GM12878 (cell line): Measurements from ENCODE around the gene ANKRD13C.

Experiments
- BRCA1 ChIP-seq: IDR thresholded peaks from 2 replicates; pipeline ENCODE4 v1.6.1; 2011; ENCODE audit warnings: low read depth, low read length, improper control_type of control experiment
- EZH2 ChIP-seq: IDR thresholded peaks from 2 replicates; pipeline ENCODE4 v1.6.1; 2012; ENCODE audit warnings: low read depth, mild to moderate bottlenecking, control low read depth, inconsistent platforms, low read length, borderline replicate concordance; ENCODE audit not compliant: control insufficient read depth
- FOS ChIP-seq: IDR thresholded peaks from 3 replicates; pipeline ENCODE4 v1.6.1; 2011; ENCODE audit warnings: borderline replicate concordance; ENCODE audit not compliant: insufficient read length; ENCODE audit errors: extremely low read depth
- KDM1A ChIP-seq: fragments of 200-600 bp; sonication (generic); IDR thresholded peaks from 2 replicates; pipeline ENCODE4 v1.6.1; 2016; ENCODE audit warnings: borderline replicate concordance
- POLR2A ChIP-seq: IDR thresholded peaks from 2 replicates; pipeline ENCODE4 v1.6.1; 2011; ENCODE audit warnings: low read depth, mild to moderate bottlenecking, low read length
- POLR2AphosphoS5 ChIP-seq: IDR thresholded peaks from 2 replicates; pipeline ENCODE4 v1.6.1; 2011; ENCODE audit warnings: mild to moderate bottlenecking, low read length, inconsistent platforms
- RFX5 ChIP-seq: IDR thresholded peaks from 2 replicates; pipeline ENCODE4 v1.6.1; 2011; ENCODE audit warnings: low read depth, low read length, improper control_type of control experiment
- SIN3A ChIP-seq: IDR thresholded peaks from 2 replicates; pipeline ENCODE4 v1.6.1; 2012; ENCODE audit warnings: low read depth, low read length, improper control_type of control experiment
- SMC3 ChIP-seq: IDR thresholded peaks from 2 replicates; pipeline ENCODE4 v1.6.1; 2011; ENCODE audit warnings: low read length, improper control_type of control experiment, borderline replicate concordance
- TCF7 ChIP-seq: IDR thresholded peaks from 2 replicates; pipeline ENCODE4 v1.6.1; 2014; ENCODE audit warnings: antibody characterized with exemption, borderline replicate concordance
- TF ChIP-seq, protein P1 (sequence below), 3 experiments: IDR thresholded peaks in 2 of 3; conservative IDR thresholded peaks in 1 of 3; 2 replicates each; pipeline ENCODE4 v1.5.1; 2011; ENCODE audit warnings: low read depth in 3 of 3, low read length in 3 of 3, mild to moderate bottlenecking in 3 of 3, control low read depth in 2 of 3, moderate library complexity in 2 of 3, inconsistent platforms in 1 of 3, mixed read lengths in 1 of 3; ENCODE audit not compliant: control insufficient read depth in 2 of 3, insufficient read depth in 1 of 3; ENCODE audit errors: extremely low read depth in 1 of 3

DNA sequence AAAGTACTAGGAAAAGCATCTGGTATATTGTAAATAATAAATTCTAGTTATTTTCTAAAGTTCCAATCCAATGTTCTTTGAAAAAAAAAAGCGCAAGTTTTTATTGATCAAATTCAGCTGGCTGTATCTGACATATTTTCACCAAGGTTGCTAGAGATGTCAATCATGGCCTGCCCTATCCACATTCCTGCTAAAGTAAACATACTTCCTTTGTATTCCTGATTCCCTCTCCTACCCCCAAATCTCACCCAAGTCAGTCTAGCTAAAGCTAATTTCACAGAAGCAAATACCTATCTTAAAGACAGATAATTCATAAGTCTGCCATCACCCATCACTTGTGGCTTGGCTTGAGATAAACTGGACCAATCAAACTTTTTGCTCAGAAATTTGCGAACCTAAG lies 21.3 kb downstream of the ANKRD13C start:
- TF ChIP-seq BRCA1 (no peak), SMC3 (no peak), POLR2AphosphoS5 (no peak), KDM1A (no peak), SIN3A (no peak), RFX5 (no peak), POLR2A (no peak), FOS (no peak), EZH2 (no peak), TCF7 (no peak)
- TF ChIP-seq, protein P1, sequence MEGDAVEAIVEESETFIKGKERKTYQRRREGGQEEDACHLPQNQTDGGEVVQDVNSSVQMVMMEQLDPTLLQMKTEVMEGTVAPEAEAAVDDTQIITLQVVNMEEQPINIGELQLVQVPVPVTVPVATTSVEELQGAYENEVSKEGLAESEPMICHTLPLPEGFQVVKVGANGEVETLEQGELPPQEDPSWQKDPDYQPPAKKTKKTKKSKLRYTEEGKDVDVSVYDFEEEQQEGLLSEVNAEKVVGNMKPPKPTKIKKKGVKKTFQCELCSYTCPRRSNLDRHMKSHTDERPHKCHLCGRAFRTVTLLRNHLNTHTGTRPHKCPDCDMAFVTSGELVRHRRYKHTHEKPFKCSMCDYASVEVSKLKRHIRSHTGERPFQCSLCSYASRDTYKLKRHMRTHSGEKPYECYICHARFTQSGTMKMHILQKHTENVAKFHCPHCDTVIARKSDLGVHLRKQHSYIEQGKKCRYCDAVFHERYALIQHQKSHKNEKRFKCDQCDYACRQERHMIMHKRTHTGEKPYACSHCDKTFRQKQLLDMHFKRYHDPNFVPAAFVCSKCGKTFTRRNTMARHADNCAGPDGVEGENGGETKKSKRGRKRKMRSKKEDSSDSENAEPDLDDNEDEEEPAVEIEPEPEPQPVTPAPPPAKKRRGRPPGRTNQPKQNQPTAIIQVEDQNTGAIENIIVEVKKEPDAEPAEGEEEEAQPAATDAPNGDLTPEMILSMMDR (IDR thresholded peaks at IDR 0.05 in 2 of 3, conservative IDR thresholded peaks at IDR 0.05 in 1 of 3; ENCODE audit: control insufficient read depth in 2 of 3, extremely low read depth in 1 of 3, insufficient read depth in 1 of 3, low read depth in 3 of 3, low read length in 3 of 3): no peak
